Measurements from ENCODE around the gene TMEM232.

DNA sequence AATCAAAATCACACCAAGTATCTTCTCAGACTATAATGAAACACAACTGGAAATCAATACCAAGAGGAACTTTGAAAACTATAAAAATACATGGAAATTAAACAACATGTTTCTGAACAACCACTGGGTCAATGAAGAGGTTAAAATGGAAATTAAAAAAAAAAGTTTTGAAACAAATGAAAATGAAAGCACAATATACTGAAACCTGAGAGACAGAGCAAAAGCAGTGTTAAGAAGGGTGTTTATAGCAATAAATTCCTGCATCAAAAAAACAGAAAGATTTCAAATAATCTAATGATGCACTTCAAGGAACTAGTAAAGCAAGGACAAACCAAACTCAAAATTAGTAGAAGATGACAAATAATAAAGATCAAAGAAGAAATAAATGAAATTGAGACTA lies 92.0 kb downstream of the TMEM232 start:
- no peak for TF ChIP-seq POLR2A (IDR thresholded peaks at IDR 0.05; ENCODE audit: low read depth)
- TF ChIP-seq CTCF (IDR thresholded peaks at IDR 0.05), result no peak
- TF ChIP-seq POLR2AphosphoS5 (IDR thresholded peaks at IDR 0.05), result no peak
- no peak for TF ChIP-seq EP300 (IDR thresholded peaks at IDR 0.05)
